ENCODE measurements around the gene ULK3. TPM values are rescaled to one million over a fixed set of nuclear protein-coding genes. Genes with fewer than 3 reads are reported as not detected.

Gene ULK3
- total and polyA plus RNA-seq, 10 of the 15 experiments (the other 5 are each of a cell fraction or from before 2014, with no cell fraction given): 0.64 to 38.8 (median 27.1) TPM

- WGBS (ENCODE audit: insufficient coverage, insufficient replicate concordance, low lambda C conversion rate, missing lambda C conversion rate): 9% methylated on average over 5 of the region's 5 CpGs
- BruUV-seq (replicated peaks): no TSS peak
- FAIRE-seq: no peak
- H3K27ac ChIP-seq (ENCODE audit: control insufficient read depth, insufficient read depth): no peak overlapping the region
- intact Hi-C loops (cut with micrococcal nuclease; ENCODE audit: unreplicated experiment): no loop called here
- no peak overlapping the region for H3K4me2 ChIP-seq (ENCODE audit: control insufficient read depth, insufficient read depth)
- no peak for TF ChIP-seq POLR2AphosphoS5 (IDR thresholded peaks at IDR 0.05; ENCODE audit: low read length)
- ChIA-PET RAD21 (ENCODE audit: unreplicated experiment) (interaction anchor here (0.9 to 1.0 kb wide), 2 partner anchors 58 to 74 kb away, joined by 3 read pairs; no protein-coding TSS in a partner anchor), SMC1A (ENCODE audit: uncharacterized antibody, unreplicated experiment) (interaction anchor here (0.5 to 1.9 kb wide), 4 partner anchors 17 to 80 kb away, joined by 3 to 9 read pairs (median 4); no protein-coding TSS in a partner anchor), POLR2A (interaction anchor here (0.9 kb wide), 1 partner anchor 76 kb away, joined by 8 read pairs; no protein-coding TSS in a partner anchor), CTCF (interaction anchor here (0.6 to 6.3 kb wide), 4 partner anchors 54 to 193 kb away, joined by 3 to 53 read pairs (median 5); no protein-coding TSS in a partner anchor)
- H4K20me1 ChIP-seq (ENCODE audit: control insufficient read depth, insufficient read depth): no peaks in the 10 kb centered on the region
- H3K79me2 ChIP-seq (ENCODE audit: control insufficient read depth, insufficient read depth, low read length): no peaks in the 10 kb centered on the region
- H3K27me3 ChIP-seq (replicated peaks in 1 of 2; ENCODE audit: control insufficient read depth in 2 of 2, insufficient read depth in 2 of 2, low read length in 1 of 2): peaks cover 0 to 16% of the 10 kb centered on the region in 2 experiments; a peak in 3 of 4 replicates
- no peak for DNase-seq (ENCODE audit: low read depth, low spot score)
- H3K4me1 ChIP-seq (ENCODE audit: control insufficient read depth, insufficient read depth, low read length): no peaks in the 10 kb centered on the region
- H3K9ac ChIP-seq (ENCODE audit: control insufficient read depth, insufficient read depth, low read length): no peak overlapping the region
- no peaks in the 10 kb centered on the region for H3K9me3 ChIP-seq (replicated peaks; ENCODE audit: control insufficient read depth, insufficient read depth, low read length)
- H2AFZ ChIP-seq (ENCODE audit: control insufficient read depth, low read depth, low read length): no peak overlapping the region
- no peak for ATAC-seq
- no peak overlapping the region for H3K4me3 ChIP-seq
- in situ Hi-C loops (cut with MboI): no loop called here
- no peaks in the 10 kb centered on the region for H3K36me3 ChIP-seq (ENCODE audit: control insufficient read depth in 2 of 2, insufficient read depth in 2 of 2, low read length in 1 of 2)
These were observed 15.3 kb downstream of the ULK3 start for GRCh38 chr15:74827614-74828013.

GRCh38 chr15:74826921-74827320 lies 16.0 kb downstream of the ULK3 start:
- Histone ChIP-seq H2AFZ (ENCODE audit: control insufficient read depth, low read depth, low read length) (no peak overlapping the region), H3K4me2 (ENCODE audit: control insufficient read depth, insufficient read depth) (no peak overlapping the region), H3K27me3 (replicated peaks in 1 of 2; ENCODE audit: control insufficient read depth in 2 of 2, insufficient read depth in 2 of 2, low read length in 1 of 2) (peaks cover 0 to 16% of the 10 kb centered on the region in 2 experiments; a peak in 3 of 4 replicates), H3K36me3 (ENCODE audit: control insufficient read depth in 2 of 2, insufficient read depth in 2 of 2, low read length in 1 of 2) (no peaks in the 10 kb centered on the region), H3K79me2 (ENCODE audit: control insufficient read depth, insufficient read depth, low read length) (no peaks in the 10 kb centered on the region), H3K4me3 (no peak overlapping the region), H3K4me1 (ENCODE audit: control insufficient read depth, insufficient read depth, low read length) (no peaks in the 10 kb centered on the region), H3K27ac (ENCODE audit: control insufficient read depth, insufficient read depth) (no peak overlapping the region), H4K20me1 (ENCODE audit: control insufficient read depth, insufficient read depth) (no peaks in the 10 kb centered on the region), H3K9me3 (replicated peaks; ENCODE audit: control insufficient read depth, insufficient read depth, low read length) (no peaks in the 10 kb centered on the region), H3K9ac (ENCODE audit: control insufficient read depth, insufficient read depth, low read length) (no peak overlapping the region)
- intact Hi-C loops (cut with micrococcal nuclease; ENCODE audit: unreplicated experiment) (no loop called here), in situ Hi-C loops (cut with MboI) (no loop called here)
- ChIA-PET RAD21 (ENCODE audit: unreplicated experiment) (interaction anchor here (1.0 kb wide), 1 partner anchor 58 kb away, joined by 3 read pairs; no protein-coding TSS in a partner anchor), SMC1A (ENCODE audit: uncharacterized antibody, unreplicated experiment) (interaction anchor here (0.8 to 1.9 kb wide), 3 partner anchors 17 to 56 kb away, joined by 3 to 9 read pairs (median 6); no protein-coding TSS in a partner anchor), CTCF (interaction anchor here (0.6 to 6.3 kb wide), 4 partner anchors 9 to 75 kb away, joined by 3 to 53 read pairs (median 4); no protein-coding TSS in a partner anchor), POLR2A (no interaction called here)
- no peak for ATAC-seq
- WGBS (ENCODE audit: insufficient coverage, insufficient replicate concordance, low lambda C conversion rate, missing lambda C conversion rate): 62% methylated on average over 21 of the region's 21 CpGs
- no TSS peak for BruUV-seq (replicated peaks)
- no peak for TF ChIP-seq E2F8 (IDR thresholded peaks at IDR 0.05; ENCODE audit: low read depth, partially characterized antibody)
- FAIRE-seq: no peak
- no peak for DNase-seq (ENCODE audit: low read depth, low spot score)

All from GM12878 (cell line).